Body of pancreas (tissue), 4 donors: ENCODE measurements around the gene SYNJ1. TPM values are rescaled to one million over a fixed set of nuclear protein-coding genes. Genes with fewer than 3 reads are reported as not detected.

Experiments used
- ATAC-seq: fragments of 150-250 bp; one replicate; pipeline ENCODE4 v1.9.1; 2016
- DNase-seq, 4 donors: peaks; one replicate each; pipeline ENCODE4 v3.0.0-alpha.2; 2019
- H3K27ac ChIP-seq, 4 donors: fragments of 200-600 bp; sonication (generic); 1 replicate in 3 of 4; 2 replicates in 1 of 4; pipeline versions ENCODE4 v1.5.1 to v1.6.1; 2016 to 2019; ENCODE audit warnings: mild to moderate bottlenecking in 1 of 4, mixed read lengths in 1 of 4, moderate library complexity in 1 of 4
- H3K27me3 ChIP-seq, 2 donors: fragments of 200-600 bp; sonication (generic); one replicate each; pipeline ENCODE4 v1.6.0; 2016; ENCODE audit warnings: mild to moderate bottlenecking in 1 of 2
- H3K36me3 ChIP-seq, 2 donors: fragments of 200-600 bp; sonication (generic); replicated peaks in 1 of 2; 2 replicates each; pipeline ENCODE4 v1.5.1; 2016; ENCODE audit warnings: low read depth in 2 of 2; ENCODE audit not compliant: insufficient read depth in 1 of 2
- H3K4me1 ChIP-seq: fragments of 200-600 bp; sonication (generic); one replicate; pipeline ENCODE4 v1.6.0; 2016
- H3K4me3 ChIP-seq, 2 donors: fragments of 200-600 bp; sonication (generic); 1 replicate in 1 of 2; 2 replicates in 1 of 2; pipeline ENCODE4 v1.5.1; 2016 to 2019
- H3K9me3 ChIP-seq, 3 donors: fragments of 200-600 bp; sonication (generic); 1 replicate in 2 of 3; 2 replicates in 1 of 3; pipeline ENCODE4 v1.5.1; 2016
- POLR2A ChIP-seq, 3 donors: fragments of 450-650 bp; IDR thresholded peaks; one replicate each; pipeline ENCODE4 v1.6.1; 2016; ENCODE audit warnings: antibody characterized with exemption in 3 of 3, mild to moderate bottlenecking in 2 of 3
- WGBS, 2 donors: methylation state at CpG; one replicate each; pipeline ENCODE4 v1.1.5; 2017; 5-methylcytosine and 5-hydroxymethylcytosine counted together
- intact Hi-C: fragments of 100-400 bp; cut with DNase I; formaldehyde crosslinking; loops from one replicate; pipeline ENCODE4 v1.15.1; 2023
- total RNA-seq, 2 donors: library from RNA; depleted of rRNA; stranded (reverse); fragments of >200 nt; gene quantifications; one replicate each; pipeline ENCODE4 v1.1.0, GENCODE V29; 2016
- TF ChIP-seq, protein P1 (sequence below), 7 experiments: fragments of 450-650 bp in 4 of 7; fragments of 200-600 bp in 3 of 7; sonication (generic) in 3 of 7; IDR thresholded peaks; one replicate each; pipeline ENCODE4 v1.5.1; 2016 to 2019; ENCODE audit warnings: antibody characterized with exemption in 7 of 7

SYNJ1 gene
- total RNA-seq, 2 donors from 2014 or later, result 4.6 to 4.7 TPM

DNA sequence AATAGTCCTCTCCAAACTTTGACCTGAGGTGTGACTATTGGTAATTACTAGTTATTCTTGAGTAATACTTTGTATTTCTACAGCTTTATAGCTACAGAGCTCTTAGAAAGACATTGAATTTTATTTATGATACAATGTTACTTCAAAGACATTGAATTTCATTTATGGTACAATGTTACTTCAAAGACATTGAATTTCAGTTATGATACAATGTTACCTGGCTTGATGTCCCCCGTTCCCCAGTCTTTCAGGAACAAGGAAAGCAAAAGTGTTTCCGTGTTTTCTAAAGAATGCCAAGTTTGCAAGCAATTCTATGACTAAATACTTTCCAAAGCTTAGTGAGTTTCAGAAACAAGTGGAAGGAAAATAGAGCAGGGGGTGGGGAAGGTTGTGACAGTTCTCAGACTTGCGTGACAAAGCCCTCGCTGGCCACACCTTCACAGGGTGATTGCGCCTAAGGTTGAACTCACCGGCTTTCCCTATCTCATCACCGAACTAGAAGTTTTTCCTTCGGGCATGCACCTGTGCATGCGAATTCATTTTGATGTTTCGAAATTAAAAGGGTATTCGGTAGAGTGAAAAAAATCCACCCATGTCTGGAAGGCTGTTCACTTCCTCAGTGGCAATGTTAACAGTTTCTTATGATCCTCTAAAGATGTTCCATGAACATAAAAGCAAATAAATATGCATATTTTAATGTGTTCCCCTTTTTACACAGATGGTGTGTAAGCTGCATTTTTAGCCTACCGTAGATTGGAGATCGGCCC lies 44.7 kb upstream of the SYNJ1 start:
- intact Hi-C loops, result no loop called here
- peak; percentile 34 to 56 (median 42) for DNase-seq
- WGBS, 2 donors, result 4 to 15% methylated on average over 13 of the region's 13 CpGs
- Histone ChIP-seq H3K27ac (peak overlapping the region; percentile 70 to 95 (median 86)), H3K4me1 (peaks cover 39% of the 10 kb centered on the region), H3K36me3 (no peaks in the 10 kb centered on the region), H3K4me3 (peak overlapping the region in 1 of 2 donors; percentile 82), H3K27me3 (no peaks in the 10 kb centered on the region), H3K9me3 (no peaks in the 10 kb centered on the region)
- no peak for TF ChIP-seq POLR2A (IDR thresholded peaks at IDR 0.05)
- TF ChIP-seq, protein P1, sequence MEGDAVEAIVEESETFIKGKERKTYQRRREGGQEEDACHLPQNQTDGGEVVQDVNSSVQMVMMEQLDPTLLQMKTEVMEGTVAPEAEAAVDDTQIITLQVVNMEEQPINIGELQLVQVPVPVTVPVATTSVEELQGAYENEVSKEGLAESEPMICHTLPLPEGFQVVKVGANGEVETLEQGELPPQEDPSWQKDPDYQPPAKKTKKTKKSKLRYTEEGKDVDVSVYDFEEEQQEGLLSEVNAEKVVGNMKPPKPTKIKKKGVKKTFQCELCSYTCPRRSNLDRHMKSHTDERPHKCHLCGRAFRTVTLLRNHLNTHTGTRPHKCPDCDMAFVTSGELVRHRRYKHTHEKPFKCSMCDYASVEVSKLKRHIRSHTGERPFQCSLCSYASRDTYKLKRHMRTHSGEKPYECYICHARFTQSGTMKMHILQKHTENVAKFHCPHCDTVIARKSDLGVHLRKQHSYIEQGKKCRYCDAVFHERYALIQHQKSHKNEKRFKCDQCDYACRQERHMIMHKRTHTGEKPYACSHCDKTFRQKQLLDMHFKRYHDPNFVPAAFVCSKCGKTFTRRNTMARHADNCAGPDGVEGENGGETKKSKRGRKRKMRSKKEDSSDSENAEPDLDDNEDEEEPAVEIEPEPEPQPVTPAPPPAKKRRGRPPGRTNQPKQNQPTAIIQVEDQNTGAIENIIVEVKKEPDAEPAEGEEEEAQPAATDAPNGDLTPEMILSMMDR (IDR thresholded peaks at IDR 0.05), result no peak
- no peak for ATAC-seq

DNA sequence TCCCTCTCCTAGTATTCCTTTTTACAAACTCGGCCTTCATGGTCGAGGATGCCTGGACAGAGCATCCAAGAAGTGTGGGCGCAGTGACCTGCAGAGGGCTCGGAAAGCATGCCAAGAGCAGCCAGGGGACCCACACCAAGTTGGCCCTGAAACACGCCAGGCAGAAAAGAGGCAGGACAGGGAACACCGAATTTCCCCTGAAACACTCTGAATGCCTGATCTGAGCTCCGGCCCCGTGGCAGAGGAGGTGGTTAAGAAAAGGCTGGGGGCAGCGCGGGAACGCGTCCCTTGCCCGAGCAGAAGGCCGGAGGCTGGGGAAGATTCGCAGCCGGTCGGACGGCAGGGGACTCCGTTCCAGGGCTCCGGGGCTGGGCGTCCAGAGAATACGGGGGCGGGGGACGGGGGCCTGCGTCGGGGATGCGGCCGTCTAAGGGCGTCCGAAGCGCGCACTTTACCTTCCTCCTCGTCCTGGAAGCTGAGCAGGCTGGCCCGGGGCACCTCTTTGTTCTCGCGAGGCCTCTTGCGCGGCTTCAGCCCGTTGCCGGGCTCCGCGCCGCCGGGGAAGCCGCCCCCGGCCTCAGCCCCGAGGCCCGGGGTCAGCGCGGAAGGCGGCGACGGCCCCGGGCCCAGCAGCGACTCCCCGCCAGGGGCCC lies 43.2 kb upstream of the SYNJ1 start:
- ATAC-seq (peak; percentile 52), DNase-seq (peak; percentile 61 to 70 (median 65))
- peak overlapping the region; percentile 60 to 82 for H3K4me3 ChIP-seq
- no peaks in the 10 kb centered on the region for H3K27me3 ChIP-seq
- WGBS, 2 donors, result 0 to 2% methylated on average over 13 to 37 of the region's 56 CpGs
- no peak for TF ChIP-seq POLR2A (IDR thresholded peaks at IDR 0.05)
- TF ChIP-seq, protein P1 (IDR thresholded peaks at IDR 0.05), result peak in 1 of 7 experiments; percentile 1
- no peaks in the 10 kb centered on the region for H3K9me3 ChIP-seq
- intact Hi-C loops, result no loop called here
- H3K4me1 ChIP-seq, result peaks cover 39% of the 10 kb centered on the region
- H3K27ac ChIP-seq, result peak overlapping the region; percentile 61 to 95 (median 86)
- H3K36me3 ChIP-seq, result no peaks in the 10 kb centered on the region

DNA sequence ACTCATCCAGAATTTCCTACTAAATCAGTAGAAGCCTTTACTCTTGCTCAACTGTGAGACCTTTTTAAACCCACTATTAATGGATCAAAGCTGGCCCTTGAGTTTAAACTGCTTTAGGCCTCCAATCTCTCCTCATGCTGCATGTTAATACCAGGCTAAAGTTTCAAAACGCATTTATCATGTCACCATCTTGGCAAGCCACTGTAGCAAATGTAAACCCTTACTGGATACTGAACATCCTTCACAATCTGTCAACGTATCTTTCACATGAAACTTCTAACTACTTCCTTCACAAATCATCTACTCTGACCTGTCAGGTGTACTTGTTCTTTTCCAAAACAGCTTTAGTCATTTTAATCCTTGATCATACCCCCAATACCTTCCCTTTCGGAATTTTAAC lies 40.7 kb upstream of the SYNJ1 start:
- intact Hi-C loops, result no loop called here
- no peaks in the 10 kb centered on the region for H3K27me3 ChIP-seq
- TF ChIP-seq POLR2A (IDR thresholded peaks at IDR 0.05), result no peak
- TF ChIP-seq, protein P1 (IDR thresholded peaks at IDR 0.05), result no peak
- no peak overlapping the region for H3K4me3 ChIP-seq
- 53 to 62% methylated on average over 3 of the region's 3 CpGs for WGBS, 2 donors
- H3K4me1 ChIP-seq, result peaks cover 51% of the 10 kb centered on the region
- ATAC-seq (no peak), DNase-seq (no peak)
- no peak overlapping the region for H3K27ac ChIP-seq
- H3K9me3 ChIP-seq, result no peaks in the 10 kb centered on the region
- H3K36me3 ChIP-seq, result no peaks in the 10 kb centered on the region

DNA sequence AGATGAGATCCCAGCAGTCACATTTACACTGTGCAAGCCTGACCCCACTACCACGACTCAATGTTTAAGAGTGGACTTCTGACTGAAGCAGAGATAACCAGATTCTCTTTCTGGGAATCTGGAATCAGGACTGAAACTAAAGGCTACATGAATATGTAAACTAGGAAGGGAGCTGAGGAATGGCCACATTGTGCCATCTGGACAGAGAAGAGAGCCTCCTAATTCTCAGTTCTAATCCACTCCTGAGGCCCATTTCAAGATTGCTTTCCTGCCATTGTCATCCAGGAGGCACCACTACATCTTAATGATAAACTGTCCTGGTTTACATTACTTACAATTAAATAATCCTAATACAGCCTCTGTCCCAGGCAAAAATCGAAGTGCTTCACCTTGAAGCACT lies 37.2 kb upstream of the SYNJ1 start:
- H3K27me3 ChIP-seq, result no peaks in the 10 kb centered on the region
- H3K27ac ChIP-seq, result no peak overlapping the region
- no peak overlapping the region for H3K4me3 ChIP-seq
- DNase-seq, result no peak
- no peaks in the 10 kb centered on the region for H3K9me3 ChIP-seq
- TF ChIP-seq, protein P1 (IDR thresholded peaks at IDR 0.05), result no peak
- no peak for TF ChIP-seq POLR2A (IDR thresholded peaks at IDR 0.05)
- intact Hi-C loops, result no loop called here
- peaks cover 35% of the 10 kb centered on the region for H3K4me1 ChIP-seq
- ATAC-seq, result no peak
- WGBS, 2 donors, result 52% methylated on average over 2 of the region's 2 CpGs
- peaks cover 0 to 17% of the 10 kb centered on the region in 2 donors for H3K36me3 ChIP-seq
